H1 (cell line): Measurements from ENCODE around the gene NDFIP2.

Source experiments
- CHD1 ChIP-seq: IDR thresholded peaks from 2 replicates; pipeline ENCODE4 v1.6.1; 2012; ENCODE audit warnings: low read depth, low read length, improper control_type of control experiment
- CTCF ChIP-seq, 3 experiments: IDR thresholded peaks; 1 replicate in 2 of 3; 2 replicates in 1 of 3; pipeline versions ENCODE4 v1.5.1 to v1.6.1; 2011; ENCODE audit warnings: low read length in 3 of 3, mild to moderate bottlenecking in 3 of 3, inconsistent platforms in 2 of 3, low read depth in 1 of 3, moderate library complexity in 1 of 3; ENCODE audit not compliant: insufficient read depth in 1 of 3; ENCODE audit errors: control extremely low read depth in 1 of 3
- EZH2 ChIP-seq: fragments of 200-600 bp; sonication (generic); IDR thresholded peaks from 2 replicates; pipeline ENCODE4 v1.7.1; 2012; ENCODE audit warnings: low read depth, mild to moderate bottlenecking, moderate library complexity, low read length, inconsistent platforms; ENCODE audit not compliant: severe bottlenecking
- NRF1 ChIP-seq: IDR thresholded peaks from 2 replicates; pipeline ENCODE4 v1.6.1; 2011; ENCODE audit warnings: mild to moderate bottlenecking, low read depth, low read length, improper control_type of control experiment
- POLR2A ChIP-seq, 2 experiments: IDR thresholded peaks; 1 replicate in 1 of 2; 2 replicates in 1 of 2; pipeline ENCODE4 v1.6.1; 2011; ENCODE audit warnings: low read depth in 2 of 2, low read length in 2 of 2, mild to moderate bottlenecking in 2 of 2; ENCODE audit errors: control extremely low read depth in 1 of 2
- POLR2AphosphoS5 ChIP-seq: IDR thresholded peaks from 2 replicates; pipeline ENCODE4 v1.6.1; 2011; ENCODE audit warnings: low read depth, low read length
- RFX5 ChIP-seq: IDR thresholded peaks from 2 replicates; pipeline ENCODE4 v1.6.1; 2011; ENCODE audit warnings: low read depth, low read length, improper control_type of control experiment, borderline replicate concordance
- RNF2 ChIP-seq: fragments of 200-900, 300-1000 bp; sonication (generic); IDR thresholded peaks from 2 replicates; pipeline ENCODE4 v1.7.1; 2016; ENCODE audit warnings: borderline replicate concordance, low read depth, mild to moderate bottlenecking, antibody characterized with exemption, low read length; ENCODE audit not compliant: poor library complexity, severe bottlenecking; ENCODE audit errors: missing control alignments
- SRF ChIP-seq: IDR thresholded peaks from 2 replicates; pipeline ENCODE4 v1.6.1; 2011; ENCODE audit warnings: mild to moderate bottlenecking, low read depth, low read length, moderate library complexity
- USF2 ChIP-seq: IDR thresholded peaks from 2 replicates; pipeline ENCODE4 v1.6.1; 2011; ENCODE audit warnings: low read length, improper control_type of control experiment
- YY1 ChIP-seq: IDR thresholded peaks from 2 replicates; pipeline ENCODE4 v1.6.1; 2011; ENCODE audit warnings: low read depth, mild to moderate bottlenecking, low read length
- ZNF274 ChIP-seq: IDR thresholded peaks from 2 replicates; pipeline ENCODE4 v1.7.0; 2012; ENCODE audit warnings: low read length, borderline replicate concordance; ENCODE audit errors: extremely low read depth

GRCh38 chr13:79534596-79534995, 53.6 kb downstream of the NDFIP2 start:
- no peak for TF ChIP-seq RFX5
- TF ChIP-seq POLR2A (IDR thresholded peaks at IDR 0.05; ENCODE audit: control extremely low read depth in 1 of 2, low read depth in 2 of 2, low read length in 2 of 2): no peak
- TF ChIP-seq EZH2: no peak
- no peak for TF ChIP-seq POLR2AphosphoS5
- no peak for TF ChIP-seq SRF
- no peak for TF ChIP-seq YY1
- TF ChIP-seq CTCF (IDR thresholded peaks at IDR 0.05; ENCODE audit: control extremely low read depth in 1 of 3, insufficient read depth in 1 of 3, low read depth in 1 of 3, low read length in 3 of 3): no peak
- TF ChIP-seq RNF2: no peak
- no peak for TF ChIP-seq ZNF274
- no peak for TF ChIP-seq CHD1
- no peak for TF ChIP-seq USF2
- TF ChIP-seq NRF1: no peak
